GM12878 (cell line): ENCODE results near the gene SLC28A1. TPM values are rescaled to one million over a fixed set of nuclear protein-coding genes. Genes with fewer than 3 reads are reported as not detected.

Source experiments
- ATAC-seq: fragments of 200-7000 bp; cut with Tn5 transposase; 3 replicates; pipeline ENCODE4 v1.9.1; 2020; ENCODE audit warnings: mild to moderate bottlenecking, moderate library complexity
- BruUV-seq: library from RNA; stranded (reverse); fragments of 400-500 nt; replicated peaks from 2 replicates; lab custom pipeline; 2021; lab: Mats Ljungman, UMichigan
- CTCF ChIA-PET: fragments of 300-600 bp; sonication (Branson Sonifier 250); formaldehyde crosslinking; extraction: SDS; loops from one replicate; lab custom pipeline; 2021; ENCODE audit warnings: inconsistent platforms; lab: Yijun Ruan, JAX
- POLR2A ChIA-PET: fragments of 350-600 bp; formaldehyde crosslinking; extraction: SDS; loops from one replicate; lab custom pipeline; 2021; ENCODE audit warnings: inconsistent platforms; lab: Charles Lee
- RAD21 ChIA-PET: fragments of 300-600 bp; sonication (Branson Sonifier 250); formaldehyde crosslinking; loops from one replicate; lab custom pipeline; 2023; ENCODE audit warnings: antibody characterized with exemption; ENCODE audit not compliant: unreplicated experiment; lab: Charles Lee
- SMC1A ChIA-PET: fragments of 300-600 bp; sonication (Branson Sonifier 250); formaldehyde crosslinking; loops from one replicate; lab custom pipeline; 2023; ENCODE audit not compliant: unreplicated experiment, uncharacterized antibody; lab: Charles Lee
- DNase-seq: peaks from one replicate; pipeline ENCODE4 v3.0.0-alpha.2; 2011; ENCODE audit warnings: low read depth, low spot score
- FAIRE-seq: peaks from 3 replicates; lab custom pipeline; 2011; peaks lifted over from hg19 to GRCh38; lab: Jason Lieb, UNC
- H2AFZ ChIP-seq: 2 replicates; pipeline ENCODE4 v1.6.0; 2011; ENCODE audit warnings: low read depth, low read length, control low read depth; ENCODE audit not compliant: control insufficient read depth
- H3K27ac ChIP-seq: 2 replicates; pipeline ENCODE4 v1.5.1; 2011; ENCODE audit warnings: control low read depth; ENCODE audit not compliant: control insufficient read depth, insufficient read depth
- H3K27me3 ChIP-seq, 2 experiments: replicated peaks in 1 of 2; 2 replicates each; pipeline versions ENCODE4 v1.6.0 to v1.6.1; 2011; ENCODE audit warnings: low read length in 1 of 2; ENCODE audit not compliant: control insufficient read depth in 2 of 2, insufficient read depth in 2 of 2
- H3K36me3 ChIP-seq, 2 experiments: 2 replicates each; pipeline ENCODE4 v1.5.1; 2011; ENCODE audit warnings: low read length in 1 of 2; ENCODE audit not compliant: control insufficient read depth in 2 of 2, insufficient read depth in 2 of 2
- H3K4me1 ChIP-seq: 2 replicates; pipeline ENCODE4 v1.6.1; 2011; ENCODE audit warnings: mild to moderate bottlenecking, low read length, moderate library complexity, mixed read lengths; ENCODE audit not compliant: control insufficient read depth, insufficient read depth
- H3K4me2 ChIP-seq: 2 replicates; pipeline ENCODE4 v1.6.0; 2011; ENCODE audit warnings: control low read depth; ENCODE audit not compliant: control insufficient read depth, insufficient read depth
- H3K4me3 ChIP-seq: fragments of 200-600 bp; sonication (generic); 2 replicates; pipeline ENCODE4 v1.5.1; 2016
- H3K79me2 ChIP-seq: 2 replicates; pipeline ENCODE4 v1.6.0; 2011; ENCODE audit warnings: low read length; ENCODE audit not compliant: control insufficient read depth, insufficient read depth
- H3K9ac ChIP-seq: 2 replicates; pipeline ENCODE4 v1.8.0; 2011; ENCODE audit warnings: low read length, control low read depth, mixed read lengths; ENCODE audit not compliant: control insufficient read depth, insufficient read depth
- H3K9me3 ChIP-seq: replicated peaks from 3 replicates; pipeline ENCODE4 v1.5.1; 2011; ENCODE audit warnings: mild to moderate bottlenecking, low read length; ENCODE audit not compliant: control insufficient read depth, insufficient read depth
- H4K20me1 ChIP-seq: 2 replicates; pipeline ENCODE4 v1.6.0; 2011; ENCODE audit not compliant: control insufficient read depth, insufficient read depth
- CBX3 ChIP-seq: fragments of 200-600 bp; sonication (generic); IDR thresholded peaks from 2 replicates; pipeline ENCODE4 v1.6.1; 2016; ENCODE audit warnings: low read depth, borderline replicate concordance
- ESRRA ChIP-seq: IDR thresholded peaks from 2 replicates; pipeline ENCODE4 v1.6.1; 2012; ENCODE audit warnings: mild to moderate bottlenecking, low read length, improper control_type of control experiment
- IKZF1 ChIP-seq: fragments of 450-650 bp; conservative IDR thresholded peaks from 2 replicates; pipeline ENCODE4 v1.6.1; 2017; ENCODE audit warnings: antibody characterized with exemption, mild to moderate bottlenecking
- JUND ChIP-seq: IDR thresholded peaks from 2 replicates; pipeline ENCODE4 v1.6.1; 2012; ENCODE audit warnings: low read depth, mild to moderate bottlenecking, low read length, improper control_type of control experiment, moderate library complexity
- MLLT1 ChIP-seq: fragments of 450-650 bp; IDR thresholded peaks from 2 replicates; pipeline ENCODE4 v1.6.1; 2016; ENCODE audit warnings: mild to moderate bottlenecking
- NFXL1 ChIP-seq: fragments of 450-650 bp; IDR thresholded peaks from 2 replicates; pipeline ENCODE4 v1.6.1; 2017; ENCODE audit warnings: antibody characterized with exemption, mild to moderate bottlenecking, borderline replicate concordance
- PBX3 ChIP-seq: IDR thresholded peaks from 2 replicates; pipeline ENCODE4 v1.6.1; 2011; ENCODE audit warnings: mild to moderate bottlenecking, low read depth, low read length, moderate library complexity; ENCODE audit not compliant: insufficient replicate concordance
- POU2F2 ChIP-seq: IDR thresholded peaks from 3 replicates; pipeline ENCODE4 v1.6.1; 2011; ENCODE audit warnings: low read depth, mild to moderate bottlenecking, low read length, borderline replicate concordance
- RELA ChIP-seq: fragments of 450-650 bp; IDR thresholded peaks from 2 replicates; pipeline ENCODE4 v1.8.0; 2014; ENCODE audit warnings: borderline replicate concordance; ENCODE audit not compliant: partially characterized antibody
- RFX5 ChIP-seq: IDR thresholded peaks from 2 replicates; pipeline ENCODE4 v1.6.1; 2011; ENCODE audit warnings: low read depth, low read length, improper control_type of control experiment
- ZBTB4 ChIP-seq: fragments of 450-650 bp; formaldehyde crosslinking; IDR thresholded peaks from 2 replicates; pipeline ENCODE4 v1.4.0; 2022; ENCODE audit warnings: mild to moderate bottlenecking, moderate library complexity
- WGBS: methylation state at CpG from one replicate; pipeline ENCODE4 v1.1.6; 2016; ENCODE audit warnings: low lambda C conversion rate; ENCODE audit not compliant: insufficient replicate concordance, insufficient coverage; ENCODE audit errors: missing lambda C conversion rate; 5-methylcytosine and 5-hydroxymethylcytosine counted together
- in situ Hi-C: fragments of 300-500 bp; cut with MboI; formaldehyde crosslinking; loops from 9 replicates; pipeline ENCODE4 v1.14.3; 2018; ENCODE audit warnings: mixed read lengths
- intact Hi-C: fragments of 100-400 bp; cut with micrococcal nuclease; formaldehyde crosslinking; loops from one replicate; pipeline ENCODE4 v1.14.2; 2022; ENCODE audit not compliant: unreplicated experiment
- polyA plus RNA-seq, 11 experiments: library from polyadenylated mRNA; depleted of rRNA in 4 of 11; unstranded in 6 of 11; stranded (reverse) in 5 of 11; fragments of >200 nt; fragmentation: Nextera tagmentation in 4 of 11; fragmentation: Illumina TruSeq in 1 of 11; extraction: Ambion mirVana in 4 of 11; extraction: Trizol in 1 of 11; gene quantifications; 1 replicate in 1 of 11; 2 replicates in 10 of 11; pipeline versions ENCODE4 v1.2.1 to v1.2.3, GENCODE V29; 2011 to 2016; ENCODE audit warnings: inconsistent platforms in 2 of 11, missing spikeins in 2 of 11, low read depth in 1 of 11
- total RNA-seq, 4 experiments: library from RNA; depleted of rRNA in 3 of 4; stranded (reverse); fragments of >200 nt in 3 of 4; fragmentation: Illumina TruSeq in 1 of 4; extraction: Trizol in 1 of 4; gene quantifications; 2 replicates each; pipeline versions ENCODE4 v1.2.1 to v1.2.3, GENCODE V29; 2013 to 2021
- TF ChIP-seq, protein P1 (sequence below): fragments of 450-650 bp; formaldehyde crosslinking; IDR thresholded peaks from 2 replicates; pipeline ENCODE4 v1.5.0; 2022; ENCODE audit warnings: mild to moderate bottlenecking, missing genetic modification characterization

Gene SLC28A1
- total and polyA plus RNA-seq, 10 of the 15 experiments (the other 5 are each of a cell fraction or from before 2014, with no cell fraction given), result not detected

GRCh38 chr15:84874981-84875699, 9.3 kb upstream of the SLC28A1 start:
- H3K36me3 ChIP-seq, result no peaks in the 10 kb centered on the region
- no peak overlapping the region for H3K9ac ChIP-seq
- no peak for FAIRE-seq
- BruUV-seq, result no TSS peak
- WGBS, result 35% methylated on average over 5 of the region's 5 CpGs
- in situ Hi-C loops, result loop anchor here (5.0 kb wide), 1 partner anchor 283 kb away; no protein-coding TSS in a partner anchor
- no peak overlapping the region for H3K4me2 ChIP-seq
- ChIA-PET SMC1A (interaction anchor here (1.7 kb wide), 1 partner anchor 52 kb away, joined by 3 read pairs; no protein-coding TSS in a partner anchor), CTCF (interaction anchor here (1.7 kb wide), 1 partner anchor 10 kb away, joined by 5 read pairs; no protein-coding TSS in a partner anchor), POLR2A (interaction anchor here (0.5 to 0.7 kb wide), 2 partner anchors 65 to 270 kb away, joined by 3 to 5 read pairs; no protein-coding TSS in a partner anchor), RAD21 (no interaction called here)
- TF ChIP-seq RFX5 (no peak), MLLT1 (no peak), ESRRA (no peak), RELA (no peak), PBX3 (no peak), NFXL1 (no peak), IKZF1 (no peak), POU2F2 (no peak), ZBTB4 (no peak), JUND (no peak), CBX3 (no peak)
- TF ChIP-seq, protein P1, sequence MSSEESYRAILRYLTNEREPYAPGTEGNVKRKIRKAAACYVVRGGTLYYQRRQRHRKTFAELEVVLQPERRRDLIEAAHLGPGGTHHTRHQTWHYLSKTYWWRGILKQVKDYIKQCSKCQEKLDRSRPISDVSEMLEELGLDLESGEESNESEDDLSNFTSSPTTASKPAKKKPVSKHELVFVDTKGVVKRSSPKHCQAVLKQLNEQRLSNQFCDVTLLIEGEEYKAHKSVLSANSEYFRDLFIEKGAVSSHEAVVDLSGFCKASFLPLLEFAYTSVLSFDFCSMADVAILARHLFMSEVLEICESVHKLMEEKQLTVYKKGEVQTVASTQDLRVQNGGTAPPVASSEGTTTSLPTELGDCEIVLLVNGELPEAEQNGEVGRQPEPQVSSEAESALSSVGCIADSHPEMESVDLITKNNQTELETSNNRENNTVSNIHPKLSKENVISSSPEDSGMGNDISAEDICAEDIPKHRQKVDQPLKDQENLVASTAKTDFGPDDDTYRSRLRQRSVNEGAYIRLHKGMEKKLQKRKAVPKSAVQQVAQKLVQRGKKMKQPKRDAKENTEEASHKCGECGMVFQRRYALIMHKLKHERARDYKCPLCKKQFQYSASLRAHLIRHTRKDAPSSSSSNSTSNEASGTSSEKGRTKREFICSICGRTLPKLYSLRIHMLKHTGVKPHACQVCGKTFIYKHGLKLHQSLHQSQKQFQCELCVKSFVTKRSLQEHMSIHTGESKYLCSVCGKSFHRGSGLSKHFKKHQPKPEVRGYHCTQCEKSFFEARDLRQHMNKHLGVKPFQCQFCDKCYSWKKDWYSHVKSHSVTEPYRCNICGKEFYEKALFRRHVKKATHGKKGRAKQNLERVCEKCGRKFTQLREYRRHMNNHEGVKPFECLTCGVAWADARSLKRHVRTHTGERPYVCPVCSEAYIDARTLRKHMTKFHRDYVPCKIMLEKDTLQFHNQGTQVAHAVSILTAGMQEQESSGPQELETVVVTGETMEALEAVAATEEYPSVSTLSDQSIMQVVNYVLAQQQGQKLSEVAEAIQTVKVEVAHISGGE (CRISPR knock-in tag), result no peak
- no peak for ATAC-seq
- no peak overlapping the region for H3K4me3 ChIP-seq
- H3K9me3 ChIP-seq, result no peaks in the 10 kb centered on the region
- H3K27me3 ChIP-seq, result no peaks in the 10 kb centered on the region; a peak in 1 of 4 replicates
- no peak overlapping the region for H3K27ac ChIP-seq
- DNase-seq, result no peak
- H3K4me1 ChIP-seq, result no peaks in the 10 kb centered on the region
- no peaks in the 10 kb centered on the region for H4K20me1 ChIP-seq
- H2AFZ ChIP-seq, result no peak overlapping the region
- H3K79me2 ChIP-seq, result no peaks in the 10 kb centered on the region
- intact Hi-C loops, result no loop called here
